CD8-positive, alpha-beta memory T cell (primary cell): Measurements from ENCODE around the gene DNMT1. TPM values are rescaled to one million over a fixed set of nuclear protein-coding genes. Genes with fewer than 3 reads are reported as not detected.

Experiments used
- CTCF ChIA-PET: fragments of 350-600 bp; sonication (Branson Sonifier 250); formaldehyde crosslinking; loops from one replicate; lab custom pipeline; 2021; ENCODE audit warnings: antibody characterized with exemption; lab: Charles Lee
- POLR2A ChIA-PET: fragments of 350-600 bp; sonication (Branson Sonifier 250); formaldehyde crosslinking; loops from one replicate; lab custom pipeline; 2021; ENCODE audit warnings: antibody characterized with exemption; lab: Charles Lee
- DNase-seq, 5 donors: peaks; one replicate each; pipeline versions ENCODE4 v3.0.0 to v3.0.0-alpha.2; 2020 to 2022; ENCODE audit warnings: mixed read lengths in 1 of 5
- H3K27ac ChIP-seq: one replicate; pipeline ENCODE4 v1.7.0; 2013; ENCODE audit warnings: low read depth, mild to moderate bottlenecking, low read length, moderate library complexity
- H3K27me3 ChIP-seq: 2 replicates; pipeline ENCODE4 v1.7.0; 2013; ENCODE audit warnings: low read length, mild to moderate bottlenecking; ENCODE audit not compliant: insufficient read depth, poor library complexity, severe bottlenecking
- H3K36me3 ChIP-seq: 2 replicates; pipeline ENCODE4 v1.7.0; 2013; ENCODE audit warnings: mild to moderate bottlenecking, low read length, moderate library complexity; ENCODE audit not compliant: insufficient read depth
- H3K4me1 ChIP-seq: 2 replicates; pipeline ENCODE4 v1.7.0; 2013; ENCODE audit warnings: mild to moderate bottlenecking, low read length, moderate library complexity; ENCODE audit not compliant: insufficient read depth
- H3K4me3 ChIP-seq: 2 replicates; pipeline ENCODE4 v1.7.0; 2013; ENCODE audit warnings: mild to moderate bottlenecking, low read length
- H3K9me3 ChIP-seq: 2 replicates; pipeline ENCODE4 v1.7.0; 2013; ENCODE audit warnings: mild to moderate bottlenecking, low read length
- H3K27ac Mint-ChIP-seq, 8 donors: one replicate each; pipeline ENCODE4 v1.8.0; 2020 to 2021; ENCODE audit warnings: mixed read lengths in 8 of 8, mild to moderate bottlenecking in 6 of 8, inconsistent platforms in 3 of 8, moderate library complexity in 3 of 8
- H3K27me3 Mint-ChIP-seq, 2 donors: one replicate each; pipeline ENCODE4 v1.8.0; 2020 to 2021; ENCODE audit warnings: mixed read lengths in 2 of 2, mild to moderate bottlenecking in 1 of 2, moderate library complexity in 1 of 2
- H3K36me3 Mint-ChIP-seq, 3 donors: one replicate each; pipeline ENCODE4 v1.8.0; 2020 to 2021; ENCODE audit warnings: mixed read lengths in 3 of 3, inconsistent platforms in 1 of 3, mild to moderate bottlenecking in 1 of 3
- H3K4me1 Mint-ChIP-seq, 3 donors: one replicate each; pipeline ENCODE4 v1.8.0; 2020 to 2021; ENCODE audit warnings: mixed read lengths in 3 of 3, inconsistent platforms in 1 of 3, mild to moderate bottlenecking in 1 of 3
- H3K4me3 Mint-ChIP-seq, 7 donors: one replicate each; pipeline ENCODE4 v1.8.0; 2020 to 2021; ENCODE audit warnings: mixed read lengths in 7 of 7, mild to moderate bottlenecking in 6 of 7, moderate library complexity in 4 of 7, inconsistent platforms in 2 of 7
- H3K9me3 Mint-ChIP-seq, 5 donors: one replicate each; pipeline ENCODE4 v1.8.0; 2020 to 2022; ENCODE audit warnings: mixed read lengths in 5 of 5, mild to moderate bottlenecking in 3 of 5, moderate library complexity in 2 of 5, inconsistent platforms in 1 of 5
- polyA plus RNA-seq: library from polyadenylated mRNA; unstranded; fragments of 300-500 nt; fragmentation: Illumina TruSeq; gene quantifications from one replicate; pipeline ENCODE4 v1.2.3, GENCODE V29; 2021
- total RNA-seq, 2 experiments: library from RNA; stranded (reverse); gene quantifications; one replicate each; pipeline ENCODE4 v1.2.3, GENCODE V29; 2021

Gene DNMT1
- total and polyA plus RNA-seq, 3 experiments from 2014 or later: 142 to 325 (median 307) TPM

- Histone ChIP-seq H3K4me1 (no peaks in the 10 kb centered on the region), H3K27me3 (no peaks in the 10 kb centered on the region), H3K36me3 (peaks cover 36% of the 10 kb centered on the region), H3K9me3 (no peaks in the 10 kb centered on the region), H3K4me3 (no peak overlapping the region), H3K27ac (no peak overlapping the region)
- peak overlapping the region in 2 of 8 donors; percentile 66 to 75 for H3K27ac Mint-ChIP-seq
- H3K4me3 Mint-ChIP-seq: no peak overlapping the region
- H3K9me3 Mint-ChIP-seq: no peaks in the 10 kb centered on the region
- ChIA-PET POLR2A (no interaction called here), CTCF (interaction anchor here (0.7 to 2.3 kb wide), 3 partner anchors 34 to 87 kb away, joined by 3 to 7 read pairs (median 3); no protein-coding TSS in a partner anchor)
- DNase-seq: no peak
- H3K36me3 Mint-ChIP-seq: peaks cover 0 to 82% (median 19%) of the 10 kb centered on the region in 3 donors
- peaks cover 0 to 2% (median 0%) of the 10 kb centered on the region in 3 donors for H3K4me1 Mint-ChIP-seq
- no peaks in the 10 kb centered on the region for H3K27me3 Mint-ChIP-seq
Observed at GRCh38 chr19:10163536-10163935, 31.2 kb downstream of the DNMT1 start.

GRCh38 chr19:10159610-10160009 is 35.1 kb downstream of the DNMT1 start:
- H3K27ac Mint-ChIP-seq: no peak overlapping the region
- no peaks in the 10 kb centered on the region for H3K4me1 Mint-ChIP-seq
- H3K36me3 ChIP-seq: peaks cover 69% of the 10 kb centered on the region
- no peaks in the 10 kb centered on the region for H3K27me3 Mint-ChIP-seq
- H3K9me3 ChIP-seq: no peaks in the 10 kb centered on the region
- H3K36me3 Mint-ChIP-seq: peaks cover 3 to 92% (median 20%) of the 10 kb centered on the region in 3 donors
- no peak for DNase-seq
- H3K4me1 ChIP-seq: no peaks in the 10 kb centered on the region
- H3K4me3 Mint-ChIP-seq: no peak overlapping the region
- ChIA-PET CTCF (interaction anchor here (1.1 kb wide), 1 partner anchor 38 kb away, joined by 3 read pairs; no protein-coding TSS in a partner anchor), POLR2A (interaction anchor here (0.5 kb wide), 2 partner anchors 16 to 172 kb away, joined by 4 to 8 read pairs; no protein-coding TSS in a partner anchor)
- H3K27me3 ChIP-seq: no peaks in the 10 kb centered on the region
- no peak overlapping the region for H3K4me3 ChIP-seq
- no peaks in the 10 kb centered on the region for H3K9me3 Mint-ChIP-seq
- H3K27ac ChIP-seq: no peak overlapping the region

- Histone ChIP-seq H3K36me3 (peaks cover 70% of the 10 kb centered on the region), H3K27ac (no peak overlapping the region), H3K9me3 (no peaks in the 10 kb centered on the region), H3K4me1 (no peaks in the 10 kb centered on the region), H3K27me3 (no peaks in the 10 kb centered on the region), H3K4me3 (no peak overlapping the region)
- no peak overlapping the region for H3K4me3 Mint-ChIP-seq
- POLR2A ChIA-PET: no interaction called here
- CTCF ChIA-PET: interaction anchor here (0.6 to 1.1 kb wide), 3 partner anchors 37 to 332 kb away, joined by 3 to 4 read pairs (median 3); no protein-coding TSS in a partner anchor
- no peaks in the 10 kb centered on the region for H3K27me3 Mint-ChIP-seq
- peak overlapping the region in 3 of 8 donors; percentile 22 to 87 (median 57) for H3K27ac Mint-ChIP-seq
- no peaks in the 10 kb centered on the region for H3K4me1 Mint-ChIP-seq
- H3K36me3 Mint-ChIP-seq: peaks cover 7 to 94% (median 27%) of the 10 kb centered on the region in 3 donors
- no peak for DNase-seq
- no peaks in the 10 kb centered on the region for H3K9me3 Mint-ChIP-seq
Observed at GRCh38 chr19:10158485-10158884, 36.3 kb downstream of the DNMT1 start.

- no peaks in the 10 kb centered on the region for H3K27me3 Mint-ChIP-seq
- POLR2A ChIA-PET: interaction anchor here (0.5 to 0.6 kb wide), 2 partner anchors 118 to 274 kb away, joined by 3 to 5 read pairs; no protein-coding TSS in a partner anchor
Observed at GRCh38 chr19:10158071-10158470, 36.7 kb downstream of the DNMT1 start.

DNA sequence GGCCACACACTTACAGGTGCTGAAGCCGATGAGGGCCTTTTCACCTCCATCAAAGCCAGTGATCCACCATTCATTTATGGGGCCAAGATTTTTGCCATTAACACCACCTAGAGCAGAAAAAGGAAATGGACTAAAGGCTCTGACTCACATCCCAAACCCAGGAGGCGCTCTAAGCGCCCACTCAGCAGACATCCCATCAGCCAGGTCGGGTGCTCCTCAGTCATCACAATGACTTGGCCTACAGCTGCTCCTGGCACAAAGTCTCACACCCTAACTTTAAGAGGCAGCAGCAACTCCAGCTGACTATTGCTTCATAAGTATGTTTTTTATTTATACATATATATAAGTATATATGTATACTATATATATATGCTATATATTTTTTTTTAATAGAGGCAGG is 38.9 kb downstream of the DNMT1 start:
- Histone ChIP-seq H3K4me1 (no peaks in the 10 kb centered on the region), H3K9me3 (no peaks in the 10 kb centered on the region), H3K27me3 (no peaks in the 10 kb centered on the region), H3K4me3 (no peak overlapping the region), H3K36me3 (peaks cover 61% of the 10 kb centered on the region), H3K27ac (no peak overlapping the region)
- no peaks in the 10 kb centered on the region for H3K9me3 Mint-ChIP-seq
- no peaks in the 10 kb centered on the region for H3K4me1 Mint-ChIP-seq
- H3K27ac Mint-ChIP-seq: peak overlapping the region in 1 of 8 donors; percentile 77
- ChIA-PET POLR2A (no interaction called here), CTCF (no interaction called here)
- no peaks in the 10 kb centered on the region for H3K27me3 Mint-ChIP-seq
- no peak overlapping the region for H3K4me3 Mint-ChIP-seq
- DNase-seq: no peak
- H3K36me3 Mint-ChIP-seq: peaks cover 7 to 94% (median 31%) of the 10 kb centered on the region in 3 donors

More at GRCh38 chr19:10158071-10158470, 36.7 kb downstream of the DNMT1 start:
- H3K9me3 ChIP-seq: no peaks in the 10 kb centered on the region
- Mint-ChIP-seq H3K27ac (peak overlapping the region in 1 of 8 donors; percentile 87), H3K36me3 (peaks cover 7 to 92% (median 25%) of the 10 kb centered on the region in 3 donors), H3K9me3 (no peaks in the 10 kb centered on the region), H3K4me1 (no peaks in the 10 kb centered on the region), H3K4me3 (no peak overlapping the region)
- peaks cover 66% of the 10 kb centered on the region for H3K36me3 ChIP-seq
- H3K4me3 ChIP-seq: no peak overlapping the region
- H3K27ac ChIP-seq: no peak overlapping the region
- no peak for DNase-seq
- no peaks in the 10 kb centered on the region for H3K27me3 ChIP-seq
- CTCF ChIA-PET: interaction anchor here (0.6 to 1.0 kb wide), 2 partner anchors 92 to 331 kb away, joined by 3 to 4 read pairs; no protein-coding TSS in a partner anchor
- H3K4me1 ChIP-seq: no peaks in the 10 kb centered on the region

DNA sequence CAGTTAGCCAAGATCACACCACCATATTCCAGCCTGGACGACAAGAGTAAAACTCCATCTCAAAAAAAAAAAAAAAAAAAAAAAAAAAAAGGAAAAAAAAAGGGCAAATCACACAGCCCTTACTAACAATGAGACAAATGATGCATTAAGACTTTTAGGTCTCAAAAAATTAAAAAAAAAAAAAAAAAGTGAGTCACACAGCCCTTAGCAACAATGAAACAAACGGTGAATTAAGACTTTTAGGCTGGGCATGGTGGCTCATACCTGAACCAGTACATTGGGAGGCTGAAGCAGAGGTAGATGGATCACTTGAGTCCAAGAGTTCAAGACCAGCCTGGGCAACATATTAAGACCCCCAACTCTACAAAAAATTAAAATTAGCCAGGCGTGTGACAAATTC is 42.7 kb downstream of the DNMT1 start:
- peak overlapping the region in 1 of 8 donors; percentile 50 for H3K27ac Mint-ChIP-seq
- H3K36me3 Mint-ChIP-seq: peaks cover 11 to 85% (median 24%) of the 10 kb centered on the region in 3 donors
- no peak overlapping the region for H3K27ac ChIP-seq
- ChIA-PET CTCF (interaction anchor here (1.4 kb wide), 1 partner anchor 32 kb away, joined by 3 read pairs; no protein-coding TSS in a partner anchor), POLR2A (no interaction called here)
- no peak overlapping the region for H3K4me3 ChIP-seq
- no peaks in the 10 kb centered on the region for H3K4me1 Mint-ChIP-seq
- H3K4me1 ChIP-seq: no peaks in the 10 kb centered on the region
- peaks cover 55% of the 10 kb centered on the region for H3K36me3 ChIP-seq
- H3K4me3 Mint-ChIP-seq: no peak overlapping the region
- no peaks in the 10 kb centered on the region for H3K27me3 ChIP-seq
- no peak for DNase-seq
- H3K9me3 Mint-ChIP-seq: no peaks in the 10 kb centered on the region
- no peaks in the 10 kb centered on the region for H3K27me3 Mint-ChIP-seq
- no peaks in the 10 kb centered on the region for H3K9me3 ChIP-seq

- H3K27me3 Mint-ChIP-seq: no peaks in the 10 kb centered on the region
- H3K4me1 ChIP-seq: no peaks in the 10 kb centered on the region
- no peaks in the 10 kb centered on the region for H3K9me3 ChIP-seq
- POLR2A ChIA-PET: no interaction called here
- H3K4me1 Mint-ChIP-seq: peaks cover 0 to 1% (median 0%) of the 10 kb centered on the region in 3 donors
- no peak for DNase-seq
- no peak overlapping the region for H3K27ac ChIP-seq
- CTCF ChIA-PET: interaction anchor here (1.4 kb wide), 1 partner anchor 31 kb away, joined by 3 read pairs; no protein-coding TSS in a partner anchor
- no peak overlapping the region for H3K4me3 Mint-ChIP-seq
- no peaks in the 10 kb centered on the region for H3K27me3 ChIP-seq
- H3K36me3 Mint-ChIP-seq: peaks cover 12 to 83% (median 25%) of the 10 kb centered on the region in 3 donors
- no peaks in the 10 kb centered on the region for H3K9me3 Mint-ChIP-seq
- peaks cover 49% of the 10 kb centered on the region for H3K36me3 ChIP-seq
- no peak overlapping the region for H3K4me3 ChIP-seq
- peak overlapping the region in 5 of 8 donors; percentile 42 to 68 (median 55) for H3K27ac Mint-ChIP-seq
Observed at GRCh38 chr19:10151521-10151920, 43.2 kb downstream of the DNMT1 start.

- H3K36me3 Mint-ChIP-seq: peaks cover 15 to 81% (median 21%) of the 10 kb centered on the region in 3 donors
Observed at GRCh38 chr19:10149427-10149826, 45.3 kb downstream of the DNMT1 start.

More at GRCh38 chr19:10149427-10149826, 45.3 kb downstream of the DNMT1 start:
- Histone ChIP-seq H3K4me1 (peaks cover 11% of the 10 kb centered on the region), H3K27ac (no peak overlapping the region), H3K27me3 (no peaks in the 10 kb centered on the region), H3K36me3 (peaks cover 44% of the 10 kb centered on the region), H3K9me3 (no peaks in the 10 kb centered on the region), H3K4me3 (no peak overlapping the region)
- ChIA-PET CTCF (no interaction called here), POLR2A (no interaction called here)
- Mint-ChIP-seq H3K27me3 (no peaks in the 10 kb centered on the region), H3K4me3 (no peak overlapping the region), H3K9me3 (no peaks in the 10 kb centered on the region), H3K4me1 (peaks cover 4 to 18% (median 12%) of the 10 kb centered on the region in 3 donors), H3K27ac (peak overlapping the region in 2 of 8 donors; percentile 52 to 66)
- no peak for DNase-seq
